HG02588 (cell line): Measurements from ENCODE around the gene WDR81.
"Not testable (repeated sequence)": the region's sequence is repeated elsewhere in the genome, so short reads cannot be mapped to it uniquely, and the experiment has no call there.

Source experiments
- ATAC-seq: cut with Tn5 transposase; IDR thresholded peaks from one replicate; pipeline ENCODE4 v1.9.1; 2021; ENCODE audit warnings: mild to moderate bottlenecking, moderate library complexity; ENCODE audit not compliant: unreplicated experiment

The WDR81 gene

DNA sequence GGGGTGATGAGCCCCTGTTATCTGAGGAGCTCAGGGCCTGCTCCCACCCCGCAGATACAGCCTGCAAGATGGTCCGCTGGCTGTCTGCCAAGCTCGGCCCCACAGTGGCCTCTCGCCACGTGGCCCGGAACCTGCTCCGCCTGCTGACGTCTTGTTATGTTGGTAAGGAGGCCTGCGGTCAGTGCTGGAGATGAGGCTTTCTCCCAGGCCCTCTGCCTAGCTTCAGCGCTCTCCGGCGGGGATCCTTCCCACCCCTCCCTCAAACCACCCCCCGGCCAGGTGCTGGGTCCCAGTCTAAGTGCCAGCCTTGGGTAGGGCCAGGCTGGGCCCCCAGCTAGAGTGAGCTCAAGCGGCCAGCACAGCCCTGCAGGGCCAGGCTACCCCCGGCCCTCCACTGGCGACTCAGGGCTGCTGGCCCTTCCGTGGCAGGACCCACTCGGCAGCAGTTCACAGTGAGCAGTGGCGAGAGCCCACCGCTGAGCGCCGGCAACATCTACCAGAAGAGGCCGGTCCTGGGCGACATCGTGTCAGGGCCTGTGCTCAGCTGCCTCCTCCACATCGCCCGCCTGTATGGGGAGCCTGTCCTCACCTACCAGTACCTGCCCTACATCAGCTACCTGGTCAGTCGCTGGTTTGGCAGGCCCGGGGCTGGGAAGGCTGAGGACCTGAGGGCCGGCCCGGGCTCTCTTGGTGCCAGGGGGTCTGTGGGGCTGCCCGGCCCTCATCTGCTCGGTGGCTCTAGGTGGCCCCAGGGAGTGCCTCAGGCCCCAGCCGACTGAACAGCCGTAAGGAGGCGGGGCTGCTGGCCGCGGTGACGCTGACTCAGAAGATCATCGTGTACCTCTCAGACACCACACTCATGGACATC lies 6.1 kb downstream of the WDR81 start:
- ATAC-seq = no peak

DNA sequence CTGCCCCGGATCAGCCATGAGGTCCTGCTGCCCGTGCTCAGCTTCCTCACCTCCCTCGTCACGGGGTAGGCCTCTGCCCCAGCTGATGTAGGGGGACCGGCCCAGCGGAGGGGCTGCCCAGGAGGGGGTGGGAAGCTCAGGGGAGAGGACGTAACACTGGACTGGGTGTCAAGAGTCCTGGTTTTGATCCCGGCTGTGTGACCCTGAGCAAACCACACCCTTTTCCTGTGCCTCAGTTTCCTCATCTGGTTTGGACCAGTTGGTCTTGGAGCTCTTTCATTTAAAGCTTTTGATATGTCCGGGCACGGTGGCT lies 6.6 kb downstream of the WDR81 start:
- ATAC-seq = no peak

DNA sequence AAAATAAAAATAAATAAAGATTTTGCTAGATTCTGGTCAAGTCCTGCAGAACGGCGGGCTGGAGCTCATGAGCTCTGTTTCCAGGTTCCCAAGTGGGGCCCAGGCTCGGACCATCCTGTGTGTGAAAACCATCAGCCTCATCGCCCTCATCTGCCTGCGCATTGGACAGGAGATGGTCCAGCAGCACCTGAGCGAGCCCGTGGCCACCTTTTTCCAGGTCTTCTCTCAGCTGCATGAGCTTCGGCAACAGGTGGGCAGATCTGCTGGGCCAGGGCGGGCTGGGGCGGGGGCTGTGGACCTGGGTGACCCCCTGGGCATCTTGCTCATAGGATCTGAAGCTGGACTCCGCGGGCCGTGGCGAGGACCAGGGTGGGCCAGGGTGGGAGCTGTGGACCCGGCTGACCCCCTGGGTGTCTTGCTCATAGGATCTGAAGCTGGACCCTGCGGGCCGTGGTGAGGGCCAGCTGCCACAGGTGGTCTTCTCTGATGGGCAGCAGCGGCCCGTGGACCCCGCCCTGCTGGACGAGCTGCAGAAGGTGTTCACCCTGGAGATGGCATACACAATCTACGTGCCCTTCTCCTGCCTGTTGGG lies 7.8 kb downstream of the WDR81 start:
- no peak for ATAC-seq

DNA sequence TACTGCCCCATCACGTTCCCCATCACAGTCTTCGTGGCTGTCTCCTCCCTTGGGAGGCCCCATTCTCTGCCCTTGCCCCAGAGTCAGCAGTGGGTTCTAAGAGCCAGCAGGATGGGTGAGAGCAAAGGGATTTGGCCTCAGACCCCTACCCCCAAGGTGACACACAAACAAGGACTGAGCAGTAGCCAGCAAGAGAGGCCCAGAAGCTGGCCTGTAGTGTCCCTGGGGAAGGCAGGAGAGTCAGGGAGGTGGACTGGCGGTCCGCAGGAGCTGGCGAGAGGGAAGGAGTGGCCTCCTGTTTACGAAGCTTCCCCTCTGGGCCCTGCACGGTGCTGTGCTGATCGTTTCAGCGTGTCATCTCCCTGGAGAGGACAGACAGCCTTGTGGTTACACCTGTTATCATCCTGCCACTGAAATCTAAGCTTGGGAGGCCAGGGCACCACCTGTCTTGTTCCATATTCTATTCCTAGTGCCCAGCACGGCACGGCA lies 8.4 kb downstream of the WDR81 start:
- ATAC-seq = no peak

DNA sequence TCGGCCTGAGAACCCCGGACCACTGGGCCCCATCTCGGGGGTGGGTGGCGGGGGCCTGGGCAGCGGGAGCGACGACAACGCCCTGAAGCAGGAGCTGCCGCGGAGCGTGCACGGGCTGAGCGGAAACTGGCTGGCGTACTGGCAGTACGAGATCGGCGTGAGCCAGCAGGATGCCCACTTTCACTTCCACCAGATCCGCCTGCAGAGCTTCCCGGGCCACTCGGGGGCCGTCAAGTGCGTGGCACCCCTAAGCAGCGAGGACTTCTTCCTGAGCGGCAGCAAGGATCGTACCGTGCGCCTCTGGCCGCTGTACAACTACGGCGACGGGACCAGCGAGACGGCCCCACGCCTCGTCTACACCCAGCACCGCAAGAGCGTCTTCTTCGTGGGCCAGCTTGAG lies 9.3 kb downstream of the WDR81 start:
- no peak for ATAC-seq

DNA sequence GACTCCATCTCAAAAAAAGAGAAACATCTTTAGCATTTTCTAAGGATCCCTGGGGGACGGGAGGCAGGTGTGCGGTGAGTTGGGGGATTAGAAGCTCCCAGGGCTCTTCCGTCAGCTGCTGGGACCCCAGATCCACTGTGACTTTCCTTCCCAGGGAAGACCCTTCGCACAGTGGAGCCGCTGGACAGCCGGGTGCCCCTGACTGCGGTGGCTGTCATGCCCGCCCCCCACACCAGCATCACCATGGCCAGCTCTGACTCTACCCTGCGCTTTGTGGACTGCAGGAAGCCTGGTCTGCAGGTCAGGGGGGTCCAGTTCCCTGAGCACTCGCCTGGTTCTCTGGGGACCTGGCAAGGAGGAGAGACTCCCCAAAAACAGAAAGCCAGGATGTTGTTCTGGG lies 10.9 kb downstream of the WDR81 start:
- no peak for ATAC-seq

DNA sequence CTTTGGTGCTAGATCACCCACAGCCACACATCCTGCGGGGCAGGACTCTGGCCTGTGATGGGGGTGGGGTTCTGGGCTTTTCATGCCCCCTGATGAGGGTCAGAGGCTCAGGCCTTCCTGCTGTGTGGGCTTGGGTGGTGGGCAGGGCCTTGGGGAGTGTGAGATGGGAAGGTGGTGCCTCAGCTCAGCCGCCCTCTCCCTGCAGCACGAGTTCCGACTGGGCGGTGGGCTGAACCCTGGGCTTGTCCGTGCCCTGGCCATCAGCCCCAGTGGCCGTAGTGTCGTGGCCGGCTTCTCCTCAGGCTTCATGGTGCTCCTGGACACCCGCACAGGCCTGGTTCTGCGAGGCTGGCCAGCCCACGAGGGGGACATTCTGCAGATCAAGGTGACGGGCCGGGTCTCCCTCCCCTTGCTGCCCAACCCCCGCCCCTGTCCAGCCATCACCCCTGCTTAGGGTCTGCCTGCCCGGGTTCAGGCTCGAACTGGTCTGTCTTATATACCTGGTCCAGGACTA lies 11.4 kb downstream of the WDR81 start:
- ATAC-seq = no peak

DNA sequence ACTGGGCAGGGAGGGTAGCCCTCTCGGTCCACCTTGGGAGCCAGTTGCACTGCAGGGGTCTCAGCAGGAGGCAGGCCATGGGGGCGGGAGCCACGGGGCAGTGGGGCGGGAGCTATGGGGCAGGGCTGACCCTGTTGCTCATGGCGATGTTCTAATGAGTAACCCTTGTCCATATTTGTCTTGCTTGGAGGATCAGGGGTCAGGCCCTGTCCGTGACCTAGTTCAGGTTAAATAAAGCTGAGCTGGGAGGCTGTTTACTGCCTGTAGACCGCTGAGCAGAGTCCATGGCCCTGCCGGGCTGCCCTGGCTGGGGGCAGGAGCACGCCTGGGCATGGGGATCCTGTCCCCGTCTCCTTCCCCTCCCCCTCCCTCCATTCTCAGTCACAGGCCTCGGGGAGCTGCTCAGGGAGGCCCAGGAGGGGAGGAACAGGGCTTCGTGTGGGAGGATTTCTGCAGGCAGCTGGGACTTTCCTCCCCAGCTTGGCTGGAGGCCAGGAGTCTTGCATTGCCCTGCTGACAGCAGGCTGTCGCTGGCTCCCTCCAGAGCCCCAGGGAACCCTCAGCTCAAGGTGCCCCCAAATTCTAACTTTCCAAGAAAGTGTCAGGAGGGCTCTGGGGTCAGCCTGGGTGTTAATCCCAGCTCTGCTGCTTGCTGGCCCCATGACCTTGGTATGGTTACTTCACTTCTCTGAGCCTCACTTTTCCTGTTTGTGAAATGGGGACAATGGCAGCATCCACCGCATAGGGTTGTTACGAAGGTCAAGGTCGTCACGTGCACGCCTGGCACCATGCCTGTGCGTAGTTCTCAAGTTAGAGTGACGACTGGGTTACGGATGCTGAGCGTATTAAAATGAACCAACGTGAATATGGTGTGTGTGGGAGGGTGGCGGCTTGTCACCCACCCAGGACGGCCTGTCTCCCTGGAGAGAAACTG lies 12.1 kb downstream of the WDR81 start:
- ATAC-seq = no peak

DNA sequence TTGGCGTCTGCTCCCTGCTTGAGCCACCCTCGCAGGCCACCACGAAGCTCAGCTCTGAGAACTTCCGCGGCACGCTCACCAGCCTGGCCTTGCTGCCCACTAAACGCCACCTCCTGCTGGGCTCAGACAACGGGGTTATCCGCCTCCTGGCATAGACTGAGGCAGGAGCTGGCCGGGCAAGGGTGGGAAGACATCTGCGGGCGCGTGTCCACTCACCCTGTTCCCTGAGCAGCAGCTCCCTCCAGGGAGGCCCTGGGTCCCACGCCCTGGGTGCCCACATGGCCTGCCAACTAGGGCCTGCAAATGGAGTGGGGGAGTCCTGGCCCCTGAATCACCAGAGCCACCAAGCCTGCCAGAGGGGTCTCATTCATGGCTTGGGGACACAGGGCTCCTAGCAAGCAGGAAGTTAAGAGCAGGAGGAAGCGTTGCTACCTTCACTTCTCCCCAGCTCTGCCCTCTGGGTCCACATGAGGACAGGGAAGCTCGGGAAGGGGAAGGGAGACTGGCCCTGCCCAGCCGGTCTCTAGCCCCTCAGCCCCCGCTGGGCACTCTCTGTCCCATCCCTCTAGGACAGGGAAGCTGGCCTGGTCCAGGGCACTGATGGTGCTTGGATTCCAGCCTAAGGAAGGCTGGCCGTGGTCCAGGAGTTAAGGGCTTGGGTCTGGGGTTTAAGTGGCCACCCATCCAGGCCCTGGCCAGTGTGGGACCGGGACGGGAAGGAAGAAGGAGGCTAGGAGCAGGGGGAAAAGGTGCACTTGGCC lies 13.2 kb downstream of the WDR81 start:
- no peak for ATAC-seq

DNA sequence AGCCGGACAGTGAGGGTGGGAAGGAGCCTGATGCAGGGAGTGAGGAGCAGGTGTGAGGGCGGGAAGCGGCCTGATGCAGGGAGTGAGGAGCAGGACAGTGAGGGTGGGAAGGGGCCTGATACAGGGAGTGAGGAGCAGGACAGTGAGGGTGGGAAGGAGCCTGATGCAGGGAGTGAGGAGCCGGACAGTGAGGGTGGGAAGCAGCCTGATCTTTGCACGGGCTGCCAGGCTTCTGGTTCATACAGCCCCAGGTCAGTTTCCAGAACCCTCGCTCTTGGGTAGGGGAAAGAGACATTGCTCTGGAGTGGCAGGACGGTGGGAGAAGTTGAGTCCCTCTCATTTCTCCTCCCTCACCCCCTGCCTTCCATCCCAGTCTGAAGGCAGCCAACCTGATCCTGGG lies 17.4 kb downstream of the WDR81 start:
- ATAC-seq = not testable (repeated sequence)

DNA sequence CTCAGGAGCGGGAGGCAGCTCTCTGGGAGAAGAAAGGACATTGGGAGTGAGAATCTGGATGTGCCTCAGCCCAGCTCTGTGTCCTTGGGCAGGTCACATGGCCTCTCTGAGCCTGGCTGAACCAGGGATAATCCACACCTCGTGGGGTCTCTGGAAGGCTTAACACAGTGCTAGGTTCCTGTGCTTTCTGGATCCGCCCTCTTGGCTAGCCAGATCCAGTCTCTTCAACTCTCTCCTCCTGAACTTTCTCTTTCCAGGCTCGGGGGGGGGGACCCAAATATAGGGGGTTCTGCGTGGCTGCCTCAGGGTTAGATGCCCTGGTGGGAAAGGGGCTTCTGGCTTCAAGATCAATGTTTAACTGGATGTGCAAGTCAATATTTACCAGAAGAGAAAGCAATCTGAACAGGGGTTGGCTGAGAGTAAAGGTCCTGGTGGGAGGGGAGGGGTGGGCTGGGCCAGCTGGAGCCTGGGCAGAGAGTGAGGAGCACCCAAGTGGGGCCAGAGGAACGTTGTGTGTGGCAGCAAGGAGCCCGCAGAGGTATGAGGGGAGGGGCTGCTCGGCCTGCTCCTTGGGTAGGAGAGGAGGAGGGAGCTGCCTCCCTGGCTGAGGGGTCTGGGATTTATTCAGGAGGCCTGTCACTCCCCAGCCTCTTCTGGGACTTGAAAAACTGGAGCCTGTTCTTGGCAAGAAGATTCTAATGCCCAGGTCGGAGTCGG lies 18.0 kb downstream of the WDR81 start, which contains the start of gene SERPINF2:
TSS of gene SERPINF2 (plus strand) at position 501 of the 717 bp plus-strand sequence. CDS start 2,125 bp downstream, outside the sequence.
- ATAC-seq = no peak

DNA sequence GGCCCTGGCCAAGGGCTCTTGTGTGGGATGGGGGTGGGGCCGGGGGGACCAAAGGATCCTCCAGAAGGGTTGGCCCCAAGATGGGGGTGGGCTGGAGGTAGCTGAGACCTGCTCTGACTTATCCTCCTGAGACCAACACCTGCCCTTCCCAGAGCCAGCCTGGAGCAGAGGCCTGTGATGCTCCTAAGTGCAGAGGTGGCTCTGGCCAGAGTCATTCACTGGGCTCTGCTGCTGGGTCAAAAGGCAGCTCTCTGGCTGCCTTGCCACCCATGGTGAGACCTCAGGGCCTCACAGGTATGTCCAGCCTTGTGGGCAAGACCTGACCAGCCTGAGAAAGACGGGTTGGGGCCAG lies 18.6 kb downstream of the WDR81 start:
- no peak for ATAC-seq

DNA sequence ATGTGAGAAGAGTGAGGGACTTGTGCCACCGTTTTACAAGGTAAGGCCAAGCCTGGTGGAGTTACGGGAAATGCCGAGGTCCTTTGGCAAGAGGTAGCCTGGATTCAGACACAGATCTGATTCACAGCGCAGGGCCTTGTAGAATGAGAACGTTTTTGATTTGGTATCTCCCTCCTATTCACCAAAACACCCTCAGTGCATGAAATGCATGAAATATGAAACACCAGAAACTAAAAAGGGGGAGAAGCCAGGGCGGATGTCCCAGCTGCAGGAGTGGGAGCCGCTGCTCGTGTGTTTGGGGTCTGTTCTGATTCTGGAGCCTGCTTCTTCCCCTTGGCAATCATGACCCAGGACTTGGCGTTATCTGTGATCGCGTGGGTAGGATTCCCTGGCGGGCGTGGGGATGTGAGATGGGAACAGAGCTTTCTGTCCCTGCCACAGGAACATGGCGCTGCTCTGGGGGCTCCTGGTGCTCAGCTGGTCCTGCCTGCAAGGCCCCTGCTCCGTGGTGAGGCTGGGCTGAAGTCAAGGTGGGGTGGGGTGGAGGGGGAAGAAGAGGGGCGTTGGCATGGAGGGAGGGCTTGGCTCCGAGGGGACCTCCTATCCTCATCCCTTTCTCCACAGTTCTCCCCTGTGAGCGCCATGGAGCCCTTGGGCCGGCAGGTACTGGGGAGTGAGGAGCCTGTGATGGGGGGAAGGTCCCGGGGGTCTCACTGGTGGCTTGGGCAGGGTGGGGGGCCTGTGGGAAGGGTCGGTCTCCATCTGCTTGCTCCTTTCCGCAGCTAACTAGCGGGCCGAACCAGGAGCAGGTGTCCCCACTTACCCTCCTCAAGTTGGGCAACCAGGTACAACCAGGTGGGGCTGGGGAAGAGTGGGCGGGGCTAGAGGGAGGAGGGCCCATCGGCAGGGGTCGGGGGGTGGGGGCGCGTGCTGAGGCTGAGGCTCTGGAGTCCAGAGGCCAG lies 20.3 kb downstream of the WDR81 start:
- ATAC-seq = no peak

DNA sequence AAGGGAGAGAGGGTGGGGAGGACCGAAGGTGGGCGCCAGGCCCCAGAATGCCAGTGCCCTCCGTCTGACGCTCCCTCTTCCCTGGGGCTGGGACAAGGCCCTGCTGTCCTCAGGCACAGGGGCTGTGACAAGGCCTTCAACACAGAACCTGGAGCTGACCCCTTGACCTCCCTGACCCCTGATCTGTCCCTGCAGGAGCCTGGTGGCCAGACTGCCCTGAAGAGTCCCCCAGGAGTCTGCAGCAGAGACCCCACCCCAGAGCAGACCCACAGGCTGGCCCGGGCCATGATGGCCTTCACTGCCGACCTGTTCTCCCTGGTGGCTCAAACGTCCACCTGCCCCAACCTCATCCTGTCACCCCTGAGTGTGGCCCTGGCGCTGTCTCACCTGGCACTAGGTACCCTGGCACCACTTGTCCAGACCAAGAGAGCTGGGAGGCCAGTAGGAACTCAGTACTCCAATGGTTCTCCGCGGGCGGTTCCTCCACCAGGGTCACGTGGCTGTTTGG lies 21.1 kb downstream of the WDR81 start:
- ATAC-seq = no peak

DNA sequence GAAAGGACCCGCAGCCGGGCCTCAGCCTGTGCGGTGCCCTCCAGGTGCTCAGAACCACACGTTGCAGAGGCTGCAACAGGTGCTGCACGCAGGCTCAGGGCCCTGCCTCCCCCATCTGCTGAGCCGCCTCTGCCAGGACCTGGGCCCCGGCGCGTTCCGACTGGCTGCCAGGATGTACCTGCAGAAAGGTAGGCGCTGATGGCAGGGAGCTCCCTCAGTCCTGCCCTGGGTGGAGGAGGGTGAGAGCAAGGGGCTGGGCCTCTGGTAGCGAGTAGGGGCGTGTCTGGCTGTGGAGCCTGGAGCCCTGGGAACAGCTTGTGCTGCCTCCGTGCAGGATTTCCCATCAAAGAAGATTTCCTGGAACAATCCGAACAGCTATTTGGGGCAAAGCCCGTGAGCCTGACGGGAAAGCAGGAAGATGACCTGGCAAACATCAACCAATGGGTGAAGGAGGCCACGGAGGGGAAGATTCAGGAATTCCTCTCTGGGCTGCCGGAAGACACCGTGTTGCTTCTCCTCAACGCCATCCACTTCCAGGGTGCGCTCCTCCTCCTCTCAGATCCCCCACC lies 22.6 kb downstream of the WDR81 start:
- no peak for ATAC-seq

DNA sequence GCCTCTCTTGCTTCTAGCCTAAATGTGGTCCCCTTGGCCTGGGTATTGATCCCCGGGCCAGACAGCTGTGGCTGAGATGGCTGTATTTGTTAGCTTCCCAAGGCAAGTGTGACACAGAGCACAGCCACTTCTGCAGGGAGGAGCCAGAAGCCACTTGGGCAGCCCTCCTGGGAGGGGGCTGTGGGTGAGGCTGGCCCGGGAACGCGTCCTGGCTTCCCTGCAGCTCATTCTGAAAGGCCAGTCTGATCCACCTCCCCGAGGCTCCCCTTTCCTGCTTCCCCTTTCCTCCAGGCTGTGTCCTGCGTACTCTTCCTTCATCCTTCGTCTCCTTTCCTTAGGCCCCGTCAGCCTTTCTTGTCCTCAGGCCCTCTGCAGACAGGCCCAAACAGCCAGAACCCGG lies 26.1 kb downstream of the WDR81 start:
- ATAC-seq = no peak

DNA sequence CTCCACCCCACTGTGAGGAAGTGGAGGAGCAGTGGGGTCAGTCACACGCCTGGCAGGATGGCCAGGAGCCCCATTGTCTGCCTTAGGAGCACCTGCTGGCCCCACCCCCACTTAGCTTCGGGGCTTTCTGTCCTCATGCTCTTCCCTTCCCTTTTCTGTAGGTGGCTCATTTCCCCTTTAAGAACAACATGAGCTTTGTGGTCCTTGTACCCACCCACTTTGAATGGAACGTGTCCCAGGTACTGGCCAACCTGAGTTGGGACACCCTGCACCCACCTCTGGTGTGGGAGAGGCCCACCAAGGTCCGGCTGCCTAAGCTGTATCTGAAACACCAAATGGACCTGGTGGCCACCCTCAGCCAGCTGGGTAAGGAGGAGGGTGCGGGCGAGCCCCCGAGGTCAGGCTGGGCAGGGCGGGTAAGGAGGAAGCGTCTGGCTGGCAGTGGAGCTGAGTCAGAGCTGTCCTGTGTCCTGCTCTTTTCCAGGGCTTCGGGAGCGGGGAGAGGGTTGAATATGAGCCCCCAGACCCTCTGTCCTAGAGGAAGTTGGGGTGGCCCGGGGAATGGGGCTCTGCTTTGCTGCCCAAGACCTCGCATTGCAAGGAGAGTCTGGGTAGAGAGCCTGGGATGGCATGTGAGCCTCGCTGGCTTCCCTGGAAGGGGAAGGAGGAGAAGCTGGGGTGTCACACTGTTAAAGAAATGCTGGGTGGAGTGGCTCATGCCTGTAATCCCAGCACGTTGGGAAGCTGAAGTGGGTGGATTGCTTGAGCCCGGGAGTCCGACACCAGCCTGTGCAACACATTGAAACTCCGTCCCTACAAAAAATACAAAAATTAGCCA lies 28.1 kb downstream of the WDR81 start:
- no peak for ATAC-seq
